Measurements from ENCODE around the gene GAB3.
"Not testable (repeated sequence)": the region's sequence is repeated elsewhere in the genome, so short reads cannot be mapped to it uniquely, and the experiment has no call there.

Gene GAB3

GRCh38 chrX:154655786-154656185 lies 95.1 kb downstream of the GAB3 start:
- DNase-seq: no peak

GRCh38 chrX:154655346-154655745 lies 95.5 kb downstream of the GAB3 start:
- DNase-seq: no peak

GRCh38 chrX:154654925-154655324 lies 96.0 kb downstream of the GAB3 start:
- no peak for DNase-seq

GRCh38 chrX:154654372-154654771 lies 96.5 kb downstream of the GAB3 start:
- DNase-seq: no peak

GRCh38 chrX:154653413-154653812 lies 97.5 kb downstream of the GAB3 start, which contains the start of gene CTAG2:
Gene CTAG2 (minus strand): TSS chrX:154653579. CDS start chrX:154653515, 64 bp downstream.
- not testable (repeated sequence) for DNase-seq

- no peak for DNase-seq
These were observed 97.9 kb downstream of the GAB3 start for GRCh38 chrX:154653048-154653401.

- DNase-seq: no peak
These were observed 98.4 kb downstream of the GAB3 start for GRCh38 chrX:154652311-154653047.

GRCh38 chrX:154650221-154650510 lies 100.7 kb downstream of the GAB3 start:
- no peak for DNase-seq

GRCh38 chrX:154649503-154650220 lies 101.2 kb downstream of the GAB3 start:
- no peak for DNase-seq

GRCh38 chrX:154648931-154649330 lies 101.9 kb downstream of the GAB3 start:
- DNase-seq: no peak

- not testable (repeated sequence) for DNase-seq
These were observed 105.0 kb downstream of the GAB3 start for GRCh38 chrX:154645745-154646378.

- DNase-seq: not testable (repeated sequence)
These were observed 107.2 kb downstream of the GAB3 start for GRCh38 chrX:154643708-154644107.

GRCh38 chrX:154641740-154642139 lies 109.1 kb downstream of the GAB3 start:
- DNase-seq: not testable (repeated sequence)

GRCh38 chrX:154633661-154634060 lies 117.2 kb downstream of the GAB3 start:
- not testable (repeated sequence) for DNase-seq

GRCh38 chrX:154630949-154631348 lies 119.9 kb downstream of the GAB3 start:
- DNase-seq: not testable (repeated sequence)

- not testable (repeated sequence) for DNase-seq
These were observed 121.9 kb downstream of the GAB3 start for GRCh38 chrX:154628960-154629359.

All from right kidney (tissue), 1 donor.